ENCODE measurements around the gene HAUS2. TPM values are rescaled to one million over a fixed set of nuclear protein-coding genes. Genes with fewer than 3 reads are reported as not detected.

The HAUS2 gene
- total RNA-seq, 3 donors from 2014 or later (not counting 1 experiment from before 2014, with no cell fraction given) = 24.9 to 26.2 (median 26.1) TPM

DNA sequence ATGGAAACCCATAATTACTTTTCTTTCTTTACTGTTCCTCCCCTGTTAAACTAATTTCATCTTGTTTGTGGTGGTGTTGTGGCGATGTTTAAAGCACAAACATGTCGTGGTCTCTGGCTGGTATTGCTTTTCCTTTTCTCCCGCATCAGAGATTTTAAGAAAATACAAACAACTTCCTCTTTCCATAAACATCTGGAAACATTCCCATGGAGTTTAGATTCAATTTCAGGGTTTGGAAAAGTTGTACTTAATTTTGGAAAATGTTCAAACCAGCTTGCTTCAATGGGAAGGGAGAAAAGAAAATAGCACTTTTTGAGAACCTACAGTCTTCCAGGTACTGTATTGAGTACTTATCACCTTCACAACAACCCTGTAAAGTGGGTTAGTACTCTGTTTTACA is 57.2 kb downstream of the HAUS2 start:
- H3K4me1 Mint-ChIP-seq = peaks cover 46 to 50% of the 10 kb centered on the region in 2 donors
- peak overlapping the region; percentile 87 to 92 for H3K27ac Mint-ChIP-seq
- H3K27me3 ChIP-seq (ENCODE audit: control insufficient read depth, insufficient read depth, low read length) = no peaks in the 10 kb centered on the region
- H3K27me3 Mint-ChIP-seq (ENCODE audit: low read depth in 2 of 2) = no peaks in the 10 kb centered on the region
- H3K36me3 Mint-ChIP-seq = no peaks in the 10 kb centered on the region
- TF ChIP-seq, protein P1, sequence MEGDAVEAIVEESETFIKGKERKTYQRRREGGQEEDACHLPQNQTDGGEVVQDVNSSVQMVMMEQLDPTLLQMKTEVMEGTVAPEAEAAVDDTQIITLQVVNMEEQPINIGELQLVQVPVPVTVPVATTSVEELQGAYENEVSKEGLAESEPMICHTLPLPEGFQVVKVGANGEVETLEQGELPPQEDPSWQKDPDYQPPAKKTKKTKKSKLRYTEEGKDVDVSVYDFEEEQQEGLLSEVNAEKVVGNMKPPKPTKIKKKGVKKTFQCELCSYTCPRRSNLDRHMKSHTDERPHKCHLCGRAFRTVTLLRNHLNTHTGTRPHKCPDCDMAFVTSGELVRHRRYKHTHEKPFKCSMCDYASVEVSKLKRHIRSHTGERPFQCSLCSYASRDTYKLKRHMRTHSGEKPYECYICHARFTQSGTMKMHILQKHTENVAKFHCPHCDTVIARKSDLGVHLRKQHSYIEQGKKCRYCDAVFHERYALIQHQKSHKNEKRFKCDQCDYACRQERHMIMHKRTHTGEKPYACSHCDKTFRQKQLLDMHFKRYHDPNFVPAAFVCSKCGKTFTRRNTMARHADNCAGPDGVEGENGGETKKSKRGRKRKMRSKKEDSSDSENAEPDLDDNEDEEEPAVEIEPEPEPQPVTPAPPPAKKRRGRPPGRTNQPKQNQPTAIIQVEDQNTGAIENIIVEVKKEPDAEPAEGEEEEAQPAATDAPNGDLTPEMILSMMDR (IDR thresholded peaks at IDR 0.05) = no peak
- no peaks in the 10 kb centered on the region for H3K9me3 Mint-ChIP-seq
- intact Hi-C loops (cut with micrococcal nuclease) = loop anchor here (5.0 kb wide), 1 partner anchor 58 kb away; the partner anchor contains the start of genes HAUS2 and LRRC57
- ATAC-seq (no peak), DNase-seq (no peak)
- H3K9me3 ChIP-seq (ENCODE audit: control insufficient read depth, insufficient read depth, low read length) = no peaks in the 10 kb centered on the region
- H3K4me3 ChIP-seq (ENCODE audit: low read length) = no peak overlapping the region
- H3K4me3 Mint-ChIP-seq = peak overlapping the region; percentile 82
- H3K4me1 ChIP-seq (ENCODE audit: control insufficient read depth, insufficient read depth, low read length) = peaks cover 43% of the 10 kb centered on the region
- WGBS (ENCODE audit: insufficient coverage) = no CpG with 5 or more reads among the region's 3 CpGs
- H3K36me3 ChIP-seq (ENCODE audit: control insufficient read depth, insufficient read depth, low read length) = no peaks in the 10 kb centered on the region
- H3K27ac ChIP-seq (ENCODE audit: low read length) = peak overlapping the region; percentile 11

DNA sequence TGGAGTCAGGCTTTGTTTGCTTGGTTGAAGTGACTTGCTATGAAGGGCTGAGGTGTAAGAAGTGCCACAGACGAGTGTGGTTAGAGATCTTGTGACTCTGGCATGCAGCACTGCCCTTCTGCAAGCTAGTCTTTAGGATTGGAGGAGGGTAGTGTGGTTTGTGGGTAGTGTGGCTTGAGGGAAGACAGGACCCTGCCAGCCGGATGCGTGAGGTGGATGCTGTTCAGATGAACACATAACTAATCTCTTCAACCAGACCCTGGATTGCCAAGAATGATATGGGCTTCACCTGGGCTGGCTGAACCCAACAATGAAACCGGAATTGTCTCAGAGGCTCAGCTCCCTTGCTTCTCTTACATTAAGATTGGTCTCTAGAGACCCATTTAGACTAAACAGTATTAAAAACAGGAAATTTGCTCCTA is 59.5 kb downstream of the HAUS2 start:
- H3K36me3 Mint-ChIP-seq = no peaks in the 10 kb centered on the region
- H3K4me1 ChIP-seq (ENCODE audit: control insufficient read depth, insufficient read depth, low read length) = peaks cover 43% of the 10 kb centered on the region
- DNase-seq (peak; percentile 61 to 64), ATAC-seq (peak; percentile 58 to 83 (median 77))
- H3K27me3 ChIP-seq (ENCODE audit: control insufficient read depth, insufficient read depth, low read length) = no peaks in the 10 kb centered on the region
- H3K27ac Mint-ChIP-seq = peak overlapping the region; percentile 76 to 86
- no peak overlapping the region for H3K4me3 ChIP-seq (ENCODE audit: low read length)
- H3K27ac ChIP-seq (ENCODE audit: low read length) = peak overlapping the region; percentile 42
- 0% methylated on average over 4 of the region's 4 CpGs for WGBS (ENCODE audit: insufficient coverage)
- TF ChIP-seq, protein P1 (IDR thresholded peaks at IDR 0.05) = no peak
- H3K27me3 Mint-ChIP-seq (ENCODE audit: low read depth in 2 of 2) = no peaks in the 10 kb centered on the region
- H3K36me3 ChIP-seq (ENCODE audit: control insufficient read depth, insufficient read depth, low read length) = no peaks in the 10 kb centered on the region
- no peaks in the 10 kb centered on the region for H3K9me3 Mint-ChIP-seq
- H3K4me3 Mint-ChIP-seq = peak overlapping the region; percentile 84
- peaks cover 46 to 50% of the 10 kb centered on the region in 2 donors for H3K4me1 Mint-ChIP-seq
- no peaks in the 10 kb centered on the region for H3K9me3 ChIP-seq (ENCODE audit: control insufficient read depth, insufficient read depth, low read length)
- intact Hi-C loops (cut with micrococcal nuclease) = loop anchor here (1.0 to 5.0 kb wide), 3 partner anchors 27 to 61 kb away; partner anchors contain the start of genes HAUS2, LRRC57 and STARD9

DNA sequence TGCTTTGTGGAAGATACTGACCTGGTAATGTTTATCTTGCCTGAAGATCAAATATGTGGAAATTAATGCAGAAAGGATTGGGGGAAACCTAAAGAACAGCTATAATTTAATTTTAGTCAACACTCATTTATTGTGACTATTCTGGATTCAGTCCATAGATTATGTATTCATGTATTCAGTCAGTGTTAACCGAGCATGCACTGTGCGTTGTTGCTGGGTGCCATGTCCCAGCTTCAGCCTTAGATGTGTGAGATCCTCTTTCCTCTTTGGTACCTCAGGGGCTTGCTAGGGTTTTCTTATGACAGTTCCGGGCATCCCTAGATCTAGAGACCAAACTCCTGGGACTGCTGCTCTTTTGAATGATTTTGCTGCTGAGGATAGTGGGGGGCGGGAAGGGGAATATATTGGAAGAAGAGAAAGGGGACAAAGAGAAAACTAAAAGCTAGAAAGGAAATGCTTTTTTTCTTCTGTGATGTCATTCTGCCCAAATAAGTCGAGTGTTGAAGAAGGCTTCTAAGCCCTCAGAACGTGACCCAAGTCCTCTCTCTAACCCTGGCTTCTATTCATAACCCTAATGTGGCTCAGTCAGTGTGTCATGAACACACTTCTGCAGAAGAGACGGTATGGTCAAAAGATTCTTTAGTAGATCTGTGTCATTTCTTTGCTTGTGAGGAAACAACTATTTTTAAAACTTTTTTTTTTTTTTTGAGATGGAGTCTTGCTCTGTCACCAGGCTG is 60.3 kb downstream of the HAUS2 start:
- H3K4me1 ChIP-seq (ENCODE audit: control insufficient read depth, insufficient read depth, low read length) = peaks cover 43% of the 10 kb centered on the region
- H3K36me3 ChIP-seq (ENCODE audit: control insufficient read depth, insufficient read depth, low read length) = no peaks in the 10 kb centered on the region
- 20% methylated on average over 7 of the region's 7 CpGs for WGBS (ENCODE audit: insufficient coverage)
- DNase-seq (peak; percentile 20 to 36), ATAC-seq (peak; percentile 67 to 78 (median 68))
- no peak overlapping the region for H3K4me3 ChIP-seq (ENCODE audit: low read length)
- H3K4me3 Mint-ChIP-seq = peak overlapping the region; percentile 84
- H3K4me1 Mint-ChIP-seq = peaks cover 42 to 44% of the 10 kb centered on the region in 2 donors
- H3K36me3 Mint-ChIP-seq = no peaks in the 10 kb centered on the region
- peak overlapping the region; percentile 42 for H3K27ac ChIP-seq (ENCODE audit: low read length)
- TF ChIP-seq, protein P1 (IDR thresholded peaks at IDR 0.05) = no peak
- no peaks in the 10 kb centered on the region for H3K9me3 ChIP-seq (ENCODE audit: control insufficient read depth, insufficient read depth, low read length)
- peak overlapping the region; percentile 76 to 86 for H3K27ac Mint-ChIP-seq
- no peaks in the 10 kb centered on the region for H3K27me3 Mint-ChIP-seq (ENCODE audit: low read depth in 2 of 2)
- intact Hi-C loops (cut with micrococcal nuclease) = loop anchor here (1.0 to 5.0 kb wide), 3 partner anchors 28 to 62 kb away; partner anchors contain the start of genes HAUS2, LRRC57 and STARD9
- no peaks in the 10 kb centered on the region for H3K9me3 Mint-ChIP-seq
- H3K27me3 ChIP-seq (ENCODE audit: control insufficient read depth, insufficient read depth, low read length) = no peaks in the 10 kb centered on the region
